H1 (cell line): ENCODE results near the gene GPSM3. TPM values are rescaled to one million over a fixed set of nuclear protein-coding genes. Genes with fewer than 3 reads are reported as not detected.

ENCODE experiments used
- CHD7 ChIP-seq: fragments of 300-600 bp; sonication (generic); IDR thresholded peaks from 2 replicates; pipeline ENCODE4 v1.7.1; 2012; ENCODE audit warnings: low read length, moderate library complexity, mild to moderate bottlenecking, inconsistent platforms; ENCODE audit not compliant: insufficient replicate concordance
- CTCF ChIP-seq, 3 experiments: IDR thresholded peaks; 1 replicate in 2 of 3; 2 replicates in 1 of 3; pipeline versions ENCODE4 v1.5.1 to v1.6.1; 2011; ENCODE audit warnings: low read length in 3 of 3, mild to moderate bottlenecking in 3 of 3, inconsistent platforms in 2 of 3, low read depth in 1 of 3, moderate library complexity in 1 of 3; ENCODE audit not compliant: insufficient read depth in 1 of 3; ENCODE audit errors: control extremely low read depth in 1 of 3
- RBBP5 ChIP-seq: IDR thresholded peaks from 2 replicates; pipeline ENCODE4 v1.7.1; 2012; ENCODE audit warnings: low read depth, mild to moderate bottlenecking, inconsistent platforms, low read length, moderate library complexity, borderline replicate concordance
- SIX5 ChIP-seq: IDR thresholded peaks from 2 replicates; pipeline ENCODE4 v1.6.1; 2011; ENCODE audit warnings: mild to moderate bottlenecking, low read depth, low read length
- SUZ12 ChIP-seq: fragments of 200-600 bp; sonication (generic); IDR thresholded peaks from 2 replicates; pipeline ENCODE4 v1.6.1; 2012; ENCODE audit warnings: mild to moderate bottlenecking, inconsistent platforms, low read length, moderate library complexity, mixed read lengths
- TAF7 ChIP-seq: optimal IDR thresholded peaks from 2 replicates; pipeline ENCODE3; 2011; ENCODE audit warnings: low read depth, mild to moderate bottlenecking, inconsistent platforms, low read length, moderate library complexity, borderline replicate concordance
- polyA plus RNA-seq, 7 experiments: library from polyadenylated mRNA; depleted of rRNA in 3 of 7; stranded (reverse) in 5 of 7; unstranded in 2 of 7; fragments of >200 nt in 5 of 7; fragments of 200-250 nt in 2 of 7; gene quantifications; 1 replicate in 5 of 7; 2 replicates in 1 of 7; 4 replicates in 1 of 7; pipeline versions ENCODE4 v1.2.1 to v1.2.3, GENCODE V29; 2011 to 2013; ENCODE audit warnings: missing spikeins in 2 of 7, mixed read lengths in 2 of 7
- total RNA-seq: library from RNA; stranded (reverse); fragmentation: NEBNext Ultra II Directional; extraction: Animal tissue kit (Norgen Biotek cat#: 25700); gene quantifications from 2 replicates; pipeline ENCODE4 v1.2.1, GENCODE V29; 2021

GPSM3 gene
- total and polyA plus RNA-seq, 2 of the 8 experiments (the other 6 are each of a cell fraction or from before 2014, with no cell fraction given) = 6.6 to 9.8 TPM

GRCh38 chr6:32173051-32173727, 19.3 kb downstream of the GPSM3 start (continued):
- no peak for TF ChIP-seq CHD7
- TF ChIP-seq SIX5 = no peak
- TF ChIP-seq CTCF (IDR thresholded peaks at IDR 0.05; ENCODE audit: control extremely low read depth in 1 of 3, insufficient read depth in 1 of 3, low read depth in 1 of 3, low read length in 3 of 3) = no peak
- no peak for TF ChIP-seq TAF7
- TF ChIP-seq RBBP5 = no peak
- no peak for TF ChIP-seq SUZ12
